ENCODE data around the gene LDB1.

The LDB1 gene

DNA sequence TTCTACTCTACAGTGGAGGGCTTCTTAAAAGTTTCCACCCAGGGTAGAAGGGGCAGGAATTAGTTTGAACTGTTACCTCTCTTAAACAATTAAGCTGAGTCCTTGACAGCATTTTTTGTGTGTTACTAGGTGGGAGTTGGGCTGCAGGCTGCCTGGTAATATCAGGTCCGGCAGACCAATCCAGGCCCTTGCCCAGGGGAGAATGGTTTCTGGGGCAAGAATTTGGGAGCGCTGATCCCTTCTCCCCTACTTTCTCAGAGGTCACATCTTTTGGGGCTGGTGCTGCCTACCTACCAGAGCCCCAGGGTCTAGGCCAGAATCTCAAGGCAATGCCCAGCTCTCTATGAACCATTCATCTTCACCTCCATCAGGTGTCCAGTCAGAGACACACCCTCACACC lies 14.2 kb upstream of the LDB1 start:
- DNase-seq: no peak

DNA sequence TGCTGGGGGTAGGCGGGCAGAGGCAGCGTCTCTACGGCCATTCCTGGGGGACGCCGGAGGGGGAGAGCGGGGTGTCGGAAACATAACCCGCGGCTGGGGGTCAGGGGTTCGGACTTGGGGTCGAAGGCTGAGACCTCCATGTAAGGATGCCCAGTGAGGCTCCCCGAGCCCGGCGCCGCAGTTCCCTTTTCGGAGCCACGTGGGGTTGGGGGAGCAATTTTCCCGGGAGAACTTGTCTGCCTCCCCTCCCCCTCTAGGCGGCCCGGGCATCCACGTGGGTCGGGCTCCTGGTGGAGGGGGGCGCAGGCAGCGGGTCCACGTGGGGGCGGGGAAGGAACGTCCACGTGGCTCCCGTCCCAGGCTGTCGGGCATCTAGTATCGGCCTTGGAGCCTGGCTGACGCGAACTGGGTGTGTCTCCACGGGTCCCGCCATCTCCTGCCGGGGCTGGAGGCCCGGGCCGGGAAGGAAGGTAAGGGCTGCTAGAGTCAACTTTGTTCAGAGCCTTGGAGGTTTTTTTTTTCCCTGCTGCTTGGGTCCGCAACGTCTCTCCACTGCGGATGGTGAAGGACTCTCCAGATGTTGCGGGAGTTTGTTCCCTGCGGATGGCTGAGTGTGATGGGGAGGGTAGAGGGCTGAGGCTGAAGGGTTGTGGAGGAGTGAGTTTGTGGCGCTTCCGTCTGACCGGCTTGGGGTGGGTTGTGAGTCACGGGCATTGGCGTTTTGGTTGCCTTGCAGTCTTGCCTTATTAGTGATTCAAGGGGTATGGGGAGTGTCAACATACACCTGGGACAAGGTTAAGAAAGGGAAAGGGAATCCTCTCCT lies 13.4 kb upstream of the LDB1 start:
- DNase-seq: peak in 3 of 4 experiments; percentile 36 to 46 (median 45)

DNA sequence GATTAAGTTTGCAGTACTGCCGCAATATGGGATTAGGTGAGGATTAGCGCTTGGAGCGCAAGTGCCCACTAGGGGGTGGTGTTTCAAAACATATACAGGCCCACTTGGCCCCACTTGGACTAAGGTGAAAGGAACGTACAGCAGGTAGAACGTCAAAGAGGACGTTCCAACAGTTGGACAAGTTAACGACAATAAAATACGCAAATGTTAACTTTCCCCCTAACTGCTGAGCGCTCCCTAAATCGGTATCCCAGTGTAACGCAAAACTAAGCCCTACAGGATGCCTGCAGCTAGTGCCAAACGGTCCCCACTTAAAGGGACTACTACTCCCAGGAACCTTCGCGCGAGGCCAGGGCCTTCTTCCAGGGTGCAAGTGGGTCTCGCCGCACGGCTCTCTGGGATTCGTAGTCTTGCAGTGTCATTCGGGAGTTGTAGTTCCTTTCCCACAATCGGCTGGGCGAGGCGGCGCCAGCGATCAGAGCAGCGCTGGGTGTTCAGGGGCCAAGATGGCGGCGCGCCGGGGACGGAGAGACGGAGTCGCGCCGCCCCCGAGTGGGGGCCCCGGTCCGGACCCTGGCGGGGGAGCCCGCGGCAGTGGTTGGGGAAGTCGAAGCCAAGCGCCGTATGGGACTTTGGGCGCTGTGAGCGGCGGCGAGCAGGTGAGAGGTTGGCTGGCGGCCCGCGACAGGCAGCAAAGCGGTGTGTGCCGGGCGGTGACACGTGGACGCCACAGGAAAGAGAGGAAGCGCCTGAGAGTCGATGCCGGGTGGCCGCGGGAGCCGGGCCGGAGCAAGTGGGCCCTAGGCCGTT lies 12.6 kb upstream of the LDB1 start, which contains the start of gene PPRC1:
Gene PPRC1, plus strand, starts transcription at position 478 of the 810 bp plus-strand sequence. Its CDS starts 29 bp downstream, at position 507.
- peak; percentile 89 to 95 (median 91) for DNase-seq

DNA sequence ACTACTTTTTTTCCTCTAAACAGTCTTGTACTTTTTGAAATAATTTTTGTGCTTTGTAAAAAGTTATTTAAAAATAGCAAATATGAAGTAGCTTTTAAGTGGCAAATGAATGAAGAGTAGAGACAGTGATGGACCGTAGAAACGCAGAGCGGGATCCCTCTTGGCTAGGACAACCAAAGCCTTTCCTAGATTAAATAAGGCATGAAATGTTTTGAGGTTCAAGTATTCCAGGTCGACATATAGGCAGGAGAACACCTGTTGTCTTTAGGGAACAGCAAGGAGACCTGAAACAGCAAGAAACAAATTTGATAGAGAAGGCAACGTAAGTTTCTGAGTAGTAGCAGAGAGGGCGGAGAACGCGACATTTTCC lies 12.0 kb upstream of the LDB1 start:
- no peak for DNase-seq

DNA sequence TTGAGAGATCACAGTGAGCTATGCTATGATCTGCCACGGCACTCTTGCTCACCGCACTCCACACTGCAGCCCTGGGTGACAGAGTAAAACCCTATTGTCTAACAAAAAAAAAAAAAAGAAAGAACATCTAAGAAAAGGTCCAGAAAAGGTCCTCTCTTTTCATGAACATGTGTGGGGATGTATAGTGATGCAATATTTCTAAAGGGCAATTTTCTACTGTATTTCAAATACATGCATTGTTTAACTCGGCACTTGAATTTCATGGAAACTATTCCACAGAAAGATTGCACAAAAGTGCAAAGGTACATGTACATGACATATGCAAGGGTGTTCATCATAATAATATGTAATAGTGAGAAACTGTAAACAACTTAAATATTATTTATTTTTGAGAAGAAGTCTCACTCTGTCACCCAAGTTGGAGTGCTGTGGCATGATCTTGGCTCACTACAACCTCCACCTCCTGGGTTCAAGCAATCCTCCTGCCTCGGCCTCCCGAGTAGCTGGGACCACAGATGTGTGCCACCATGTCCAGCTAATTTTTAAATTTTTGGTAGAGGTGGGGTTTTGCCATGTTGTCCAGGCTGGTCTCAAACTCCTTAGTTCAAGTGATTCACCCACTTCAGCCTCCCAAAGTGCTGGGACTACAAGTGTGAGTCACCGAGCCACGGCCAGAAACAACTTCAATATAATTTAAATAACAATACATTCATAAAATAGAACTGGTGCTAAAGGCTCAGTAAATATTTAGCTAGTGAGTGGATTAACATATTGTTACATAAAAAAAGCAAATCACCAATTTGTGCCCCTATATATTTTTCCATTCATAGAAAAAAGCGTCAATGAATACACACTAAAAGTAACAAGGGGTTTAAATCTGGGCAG lies 11.4 kb upstream of the LDB1 start:
- DNase-seq: no peak

DNA sequence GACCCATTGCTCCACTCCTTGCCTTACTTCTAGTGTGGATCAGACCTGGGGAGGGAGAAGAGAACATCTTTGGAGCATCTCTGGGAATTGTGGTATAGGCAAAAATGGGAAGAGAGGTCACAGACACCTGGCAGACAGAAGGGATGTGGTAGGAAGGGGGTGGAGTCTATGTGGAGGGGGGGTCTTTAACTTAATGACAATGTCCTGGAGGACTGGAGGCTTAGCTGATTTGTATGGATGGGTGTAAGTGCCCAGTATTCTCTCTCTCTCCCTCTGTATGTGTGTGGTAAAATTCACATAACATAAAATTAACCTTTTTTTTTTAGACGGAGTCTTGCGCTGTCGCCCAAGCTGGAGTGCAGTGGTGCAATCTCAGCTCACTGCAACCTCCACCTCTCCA lies 3.1 kb upstream of the LDB1 start:
- no peak for DNase-seq

DNA sequence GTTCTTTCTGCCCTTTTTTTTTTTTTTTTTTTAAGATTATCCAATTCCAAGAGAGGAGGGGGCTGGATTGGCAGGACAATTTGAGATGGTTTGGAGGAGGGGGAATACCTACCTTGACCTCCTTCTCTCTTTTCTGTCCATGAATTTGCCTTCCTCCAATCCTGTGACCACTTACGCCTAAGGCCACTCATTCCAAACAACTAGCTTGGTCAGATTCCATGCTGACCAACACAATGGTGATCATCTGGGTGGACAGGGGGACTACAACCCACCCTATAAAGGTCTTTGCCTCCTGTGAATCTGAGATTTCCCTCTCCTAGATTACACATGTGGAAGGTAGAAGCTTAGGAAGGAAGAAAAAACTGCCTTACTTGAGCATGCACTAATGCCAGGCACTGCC lies 2.3 kb upstream of the LDB1 start:
- no peak for DNase-seq

DNA sequence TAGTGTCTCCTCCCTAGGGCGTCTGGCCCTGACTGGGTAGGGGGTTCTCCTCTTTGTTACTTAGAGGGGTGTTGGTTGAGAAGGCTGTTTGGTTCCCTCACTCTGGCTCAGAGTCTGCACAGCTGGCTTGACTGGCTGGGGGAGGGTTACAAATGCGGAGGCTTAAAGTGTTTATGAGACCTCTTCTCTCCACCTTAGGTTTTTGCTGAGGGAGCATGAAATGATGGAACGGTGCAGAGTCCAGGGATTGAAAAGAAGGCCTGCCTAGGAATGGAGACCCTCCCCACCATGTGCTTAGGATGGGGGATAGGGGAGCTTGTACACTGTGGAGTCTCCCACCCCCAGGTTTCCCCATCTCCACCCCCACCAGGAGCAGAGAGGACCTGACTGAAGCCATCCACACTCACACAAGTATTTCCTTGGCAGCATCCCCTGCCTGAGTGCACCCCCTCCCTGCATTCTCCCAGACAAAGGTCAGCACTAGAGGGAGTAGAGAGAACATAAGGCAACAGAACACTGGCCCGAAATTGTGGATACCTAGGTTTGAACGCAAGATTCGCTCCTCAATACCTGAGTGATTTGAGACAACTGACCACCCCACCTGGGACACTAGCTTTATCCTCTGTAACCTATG lies 1.7 kb upstream of the LDB1 start:
- no peak for DNase-seq

DNA sequence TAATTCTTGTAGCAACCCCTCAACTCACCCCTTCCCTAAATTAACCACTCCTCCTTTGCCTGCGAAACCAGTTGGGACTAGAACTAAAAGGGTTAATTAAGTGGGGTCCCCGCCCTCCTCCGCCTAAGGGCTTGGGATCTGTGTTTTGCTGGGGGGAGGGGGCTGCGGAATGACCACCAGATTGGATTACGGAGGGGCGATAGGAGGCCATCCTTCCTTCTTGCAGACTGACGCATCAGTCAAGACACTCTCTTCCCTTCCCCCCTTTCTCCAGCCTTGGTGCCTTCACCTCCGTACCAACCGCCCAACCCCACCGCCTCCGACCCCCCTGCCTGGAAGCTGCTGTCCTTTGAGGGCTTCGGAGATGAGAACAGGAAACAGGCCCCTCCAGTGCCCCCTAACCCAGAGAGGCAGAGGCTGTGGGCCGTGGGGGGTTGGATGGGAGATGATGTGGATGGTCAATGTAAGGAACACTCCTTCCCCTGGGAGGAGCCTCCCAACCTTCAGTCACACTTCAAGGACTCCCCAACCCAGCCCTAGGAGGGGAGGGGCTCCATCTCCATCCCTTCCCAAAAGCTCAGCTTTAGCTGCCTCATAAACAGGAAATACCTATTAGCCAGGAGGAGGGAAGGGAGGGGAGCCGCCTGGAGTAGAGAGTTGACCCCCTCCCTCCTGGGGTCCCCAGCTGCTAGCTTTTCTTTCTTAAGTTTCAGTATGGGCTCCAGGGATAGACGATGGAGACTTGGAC lies 997 bp upstream of the LDB1 start:
- peak in 1 of 4 experiments; percentile 22 for DNase-seq

DNA sequence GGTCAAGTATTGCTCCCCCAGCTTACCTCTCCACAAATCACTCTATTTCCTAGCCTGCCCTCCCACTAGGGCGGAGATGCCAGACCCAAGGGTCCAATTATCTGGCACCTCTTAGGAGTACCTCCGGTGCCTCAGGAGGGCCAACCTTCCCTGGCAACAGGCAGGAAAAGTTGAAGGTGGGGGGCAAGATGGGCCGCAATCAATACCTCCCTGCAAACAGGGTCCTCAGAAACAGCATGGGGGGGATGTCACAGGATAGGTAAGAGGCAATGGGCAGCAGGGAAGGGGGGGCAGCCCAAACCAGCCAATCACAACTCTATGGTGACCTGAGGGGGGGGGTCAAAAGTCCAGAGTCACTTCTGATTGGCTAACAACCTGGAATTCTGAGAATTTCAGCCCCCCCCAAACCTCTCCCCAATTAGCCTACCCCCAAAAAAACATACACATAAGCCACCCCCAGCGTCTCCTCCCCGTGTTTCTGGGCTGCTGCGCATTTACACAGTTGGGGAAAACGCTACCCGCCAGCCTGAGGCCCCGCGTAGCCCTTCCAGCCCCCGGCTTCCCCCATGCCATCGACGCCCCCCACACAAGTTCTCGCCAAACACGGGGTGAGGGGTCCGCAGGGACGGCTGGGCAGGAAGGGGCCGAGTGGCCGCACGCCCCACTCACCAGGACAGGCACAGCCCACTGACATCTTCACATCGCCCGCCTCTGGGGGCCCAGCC lies 589 bp downstream of the LDB1 start:
- peak in 2 of 4 experiments; percentile 33 to 38 for DNase-seq

DNA sequence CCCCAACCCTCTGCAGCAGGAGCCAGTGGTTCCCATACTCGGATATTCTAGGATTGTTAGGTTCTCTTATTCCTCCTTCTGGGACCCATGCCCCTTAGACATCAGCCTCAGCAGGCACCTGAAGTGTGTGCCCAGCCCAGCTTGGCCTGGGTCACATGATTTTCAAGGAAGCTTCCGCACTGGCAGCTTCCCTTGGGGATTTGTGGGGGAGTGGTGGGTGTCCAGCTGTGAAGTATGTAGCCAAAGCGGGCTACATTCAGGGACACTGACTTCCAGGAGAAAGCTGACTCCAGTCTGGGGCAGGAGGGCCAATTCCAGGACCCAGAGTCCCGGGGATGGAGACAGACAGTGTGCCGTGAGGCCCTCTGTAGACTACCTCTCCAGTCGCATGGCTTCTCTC lies 1.3 kb downstream of the LDB1 start:
- DNase-seq: no peak

DNA sequence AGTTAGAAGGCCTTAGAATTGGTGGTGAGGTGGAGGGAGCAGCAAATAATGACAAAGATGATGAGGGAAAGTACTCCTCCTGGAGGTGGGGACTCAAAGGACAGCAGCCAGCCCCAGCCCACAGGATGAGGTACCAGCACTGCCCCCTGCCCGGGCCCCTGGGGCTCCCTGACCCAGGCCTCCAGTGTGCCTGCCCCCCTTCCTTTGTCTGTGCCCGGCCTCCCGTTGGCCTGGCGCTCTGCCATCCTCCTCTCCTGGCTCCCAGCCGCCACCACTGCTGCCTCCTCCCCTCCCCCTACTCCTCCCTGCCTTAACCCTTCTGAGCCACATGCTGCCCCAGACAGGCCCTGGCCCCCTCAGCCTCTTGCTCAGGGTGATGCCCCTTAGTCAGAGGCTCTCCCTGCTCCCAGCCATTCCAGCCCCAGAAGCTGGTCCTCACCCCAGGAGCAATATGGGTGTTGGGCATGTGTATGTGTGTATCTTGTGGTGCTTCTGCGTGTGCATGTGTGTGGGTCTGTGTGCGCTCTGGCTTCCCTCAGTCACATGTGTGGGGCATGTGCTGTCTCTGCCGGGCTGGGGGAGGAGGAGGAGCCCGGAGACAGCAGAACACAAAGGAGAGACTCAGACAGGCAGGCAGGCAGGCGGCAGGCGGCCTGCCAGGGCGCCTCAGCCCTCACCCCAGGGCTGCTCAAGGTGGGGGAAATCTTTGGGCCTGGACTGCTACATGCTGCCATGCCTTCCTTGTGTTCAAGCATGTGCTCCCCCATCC lies 2.6 kb downstream of the LDB1 start:
- DNase-seq: peak in 2 of 4 experiments; percentile 23 to 54

DNA sequence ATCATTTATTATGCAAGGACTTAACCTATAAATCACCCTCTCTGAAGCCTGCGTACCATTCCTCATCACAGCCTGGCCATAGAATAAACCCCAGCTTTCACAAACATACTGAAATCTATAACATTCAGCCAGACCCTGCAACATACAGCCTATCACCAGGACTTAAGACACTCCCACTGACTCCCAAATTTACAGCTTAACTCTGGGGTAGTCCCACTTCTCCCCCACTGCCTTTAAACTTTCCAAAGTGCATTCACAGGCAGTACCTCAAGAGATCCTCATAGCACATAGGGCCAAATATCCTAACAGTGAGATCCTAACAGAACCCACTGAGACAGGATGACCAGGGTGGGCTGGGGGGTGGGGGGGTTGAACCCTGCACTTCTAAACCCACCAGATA lies 3.5 kb downstream of the LDB1 start:
- DNase-seq: no peak

DNA sequence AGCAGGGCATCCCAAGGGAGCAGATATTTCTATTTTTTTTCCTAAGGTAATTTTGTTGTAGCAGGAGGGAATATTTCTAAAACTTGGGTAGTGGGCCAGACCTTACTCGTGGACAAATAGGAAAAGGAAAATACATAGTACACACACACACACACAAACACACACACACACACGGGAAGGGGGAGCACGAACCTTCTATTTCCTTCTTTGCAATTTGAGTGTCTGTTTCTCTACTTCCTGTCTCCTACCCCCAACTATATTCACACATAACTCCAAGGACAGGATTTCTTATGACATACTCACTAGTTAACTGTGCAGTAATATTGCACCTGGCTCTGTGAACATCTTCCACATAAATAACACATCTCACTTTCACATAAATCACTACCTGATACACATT lies 4.4 kb downstream of the LDB1 start:
- DNase-seq: no peak

DNA sequence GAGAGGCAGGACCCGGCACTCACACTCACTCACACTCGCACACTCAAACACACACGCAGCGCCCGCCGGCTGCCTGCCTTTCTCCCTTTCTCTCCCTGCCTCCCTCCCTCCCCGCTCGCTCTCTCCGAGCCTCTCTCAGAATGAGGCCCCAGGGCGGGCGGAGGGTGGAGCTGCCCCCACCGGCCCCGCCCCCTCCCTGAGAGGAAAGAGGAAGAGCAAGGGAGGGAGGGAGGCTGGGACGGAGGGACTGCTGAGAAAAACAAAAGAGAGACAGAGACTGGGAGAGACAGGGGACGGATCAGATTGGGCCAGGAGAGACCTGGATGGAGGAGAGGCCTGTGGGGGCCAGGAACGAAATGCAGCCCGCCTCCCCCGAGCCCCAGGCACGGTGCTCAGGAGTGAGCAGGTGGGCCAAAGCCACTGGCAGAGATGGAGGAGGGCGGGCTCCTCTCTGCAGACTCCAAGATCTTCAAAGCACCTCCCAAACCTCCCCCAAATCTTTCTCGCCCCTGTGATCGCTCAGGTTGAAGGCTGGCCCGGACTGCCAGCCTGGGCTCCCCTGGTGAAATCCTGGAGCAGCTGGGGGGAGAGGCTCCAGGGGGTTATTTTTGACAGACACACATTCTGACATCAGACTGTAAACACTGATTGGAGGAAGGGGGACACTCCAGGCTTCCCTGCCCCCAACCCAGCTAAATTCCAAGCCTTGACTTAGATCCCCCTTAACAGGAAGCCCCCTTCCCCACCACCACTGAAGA lies 5.1 kb downstream of the LDB1 start:
- peak; percentile 49 to 80 (median 64) for DNase-seq

DNA sequence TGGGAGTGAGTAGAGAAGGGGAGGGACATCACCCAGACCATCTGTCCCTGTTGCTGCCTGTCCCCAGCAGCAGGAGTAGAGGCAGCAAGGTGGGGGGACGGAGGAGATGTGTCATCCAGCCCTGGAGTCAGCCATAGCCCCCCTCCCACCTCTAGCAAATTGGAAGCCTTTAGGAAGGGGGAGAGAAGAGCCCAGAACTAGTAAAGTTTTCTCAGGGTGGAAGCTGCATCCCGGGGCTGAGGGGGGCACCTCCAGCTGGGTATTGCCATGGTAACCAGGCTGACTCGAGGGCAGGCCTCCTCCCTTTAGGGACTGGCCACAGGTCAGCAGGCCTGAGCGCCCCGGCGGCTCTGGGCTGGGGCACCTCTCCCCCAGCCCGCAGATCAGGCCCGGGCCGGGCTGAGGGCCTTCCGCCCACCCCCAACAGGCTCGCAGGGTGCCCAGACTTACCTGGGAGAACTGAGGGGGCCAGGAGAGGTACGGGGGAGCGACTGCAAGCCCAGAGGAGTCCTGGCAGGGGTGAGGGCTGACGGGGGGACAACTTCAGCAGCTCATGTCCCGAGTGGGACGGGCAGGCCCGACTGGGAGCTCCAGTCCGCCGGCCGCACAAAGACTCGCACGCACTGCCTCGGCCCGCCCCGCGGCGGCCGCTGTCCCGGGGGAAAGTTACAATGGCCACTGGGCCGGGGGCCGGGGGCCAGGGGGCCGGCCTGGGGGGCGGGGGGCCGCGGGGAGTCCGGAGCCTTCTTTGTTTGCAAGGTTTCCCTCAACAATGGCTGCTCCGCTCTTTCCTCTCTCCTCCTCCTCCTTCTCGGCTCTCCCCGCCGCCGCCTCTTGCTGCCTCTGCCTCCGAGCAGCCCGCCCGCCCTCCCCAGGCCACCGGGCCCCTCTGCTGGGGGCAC lies 6.0 kb downstream of the LDB1 start:
- no peak for DNase-seq

DNA sequence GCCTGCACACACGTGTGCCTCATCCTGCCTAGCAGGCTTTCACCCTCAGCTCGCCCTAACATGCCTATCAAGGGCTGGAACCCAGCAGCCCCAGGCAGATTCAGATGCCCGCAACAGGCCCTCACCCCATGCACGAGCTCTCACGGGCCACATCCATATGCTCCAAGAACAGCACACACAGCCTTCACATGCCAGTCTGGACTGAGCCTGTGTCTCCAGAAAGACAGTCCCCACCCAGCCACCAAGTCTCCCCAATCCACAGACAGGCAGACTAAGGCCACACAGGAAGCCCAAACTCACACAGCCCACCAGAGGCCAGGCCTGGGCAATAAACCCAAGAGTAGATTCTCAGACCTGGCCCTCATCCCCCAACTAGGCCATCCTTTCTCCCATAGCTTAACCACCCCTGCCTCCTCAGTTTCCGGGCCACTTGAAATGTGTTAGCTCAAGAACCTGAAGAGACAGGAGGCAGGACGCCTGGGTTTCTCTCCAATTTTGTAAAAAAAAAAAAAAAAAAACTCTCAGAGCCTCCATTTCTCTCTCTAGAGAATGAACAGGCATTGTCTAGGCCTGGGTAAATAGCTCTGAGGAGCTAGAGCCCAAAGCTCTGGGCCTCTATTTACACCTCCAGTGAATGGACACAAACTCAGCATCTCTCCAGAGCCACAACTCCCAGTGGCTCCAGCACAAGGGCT lies 6.8 kb downstream of the LDB1 start:
- DNase-seq: no peak
